Tibial nerve (tissue), 4 donors: ENCODE data around the gene C1orf174.

ENCODE experiments used
- EP300 ChIP-seq, 2 donors: sonication (generic); formaldehyde crosslinking; IDR thresholded peaks; one replicate each; pipeline ENCODE4 v1.6.1; 2017; ENCODE audit warnings: antibody characterized with exemption in 2 of 2, mild to moderate bottlenecking in 1 of 2
- TF ChIP-seq, protein P1 (sequence below), 5 experiments: fragments of 200-600 bp in 3 of 5; fragments of 450-650 bp in 2 of 5; sonication (generic) in 3 of 5; IDR thresholded peaks; one replicate each; pipeline ENCODE4 v1.5.1; 2016 to 2019; ENCODE audit warnings: antibody characterized with exemption in 5 of 5, mild to moderate bottlenecking in 3 of 5, moderate library complexity in 2 of 5

DNA sequence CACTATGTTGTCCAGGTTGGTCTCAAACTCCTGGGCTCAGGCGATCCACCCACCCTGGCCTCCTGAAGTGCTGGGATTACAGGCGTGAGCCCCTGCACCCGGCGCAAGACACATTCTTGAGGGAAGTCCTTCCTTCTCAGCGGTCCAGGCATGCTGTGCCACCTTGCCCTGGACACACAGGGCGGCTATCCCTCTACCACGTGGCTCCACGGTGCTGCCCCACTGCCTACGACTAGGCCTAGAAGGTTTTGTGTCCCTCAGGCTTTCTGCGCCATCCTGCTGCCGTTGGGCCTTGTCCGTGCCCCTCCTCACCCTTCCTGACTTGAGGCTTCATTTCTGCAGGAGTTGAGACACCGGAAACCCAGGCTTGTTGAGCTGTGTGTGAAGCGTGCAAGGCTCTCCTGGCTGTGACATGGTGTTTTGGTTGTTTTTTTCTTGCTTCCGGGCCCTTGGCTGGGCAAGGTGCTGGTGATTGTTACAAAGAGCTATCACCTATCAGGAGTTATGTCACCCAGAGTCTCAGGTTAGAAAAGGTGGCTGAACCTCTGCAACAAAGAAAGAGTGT is 13.9 kb downstream of the C1orf174 start:
- TF ChIP-seq, protein P1, sequence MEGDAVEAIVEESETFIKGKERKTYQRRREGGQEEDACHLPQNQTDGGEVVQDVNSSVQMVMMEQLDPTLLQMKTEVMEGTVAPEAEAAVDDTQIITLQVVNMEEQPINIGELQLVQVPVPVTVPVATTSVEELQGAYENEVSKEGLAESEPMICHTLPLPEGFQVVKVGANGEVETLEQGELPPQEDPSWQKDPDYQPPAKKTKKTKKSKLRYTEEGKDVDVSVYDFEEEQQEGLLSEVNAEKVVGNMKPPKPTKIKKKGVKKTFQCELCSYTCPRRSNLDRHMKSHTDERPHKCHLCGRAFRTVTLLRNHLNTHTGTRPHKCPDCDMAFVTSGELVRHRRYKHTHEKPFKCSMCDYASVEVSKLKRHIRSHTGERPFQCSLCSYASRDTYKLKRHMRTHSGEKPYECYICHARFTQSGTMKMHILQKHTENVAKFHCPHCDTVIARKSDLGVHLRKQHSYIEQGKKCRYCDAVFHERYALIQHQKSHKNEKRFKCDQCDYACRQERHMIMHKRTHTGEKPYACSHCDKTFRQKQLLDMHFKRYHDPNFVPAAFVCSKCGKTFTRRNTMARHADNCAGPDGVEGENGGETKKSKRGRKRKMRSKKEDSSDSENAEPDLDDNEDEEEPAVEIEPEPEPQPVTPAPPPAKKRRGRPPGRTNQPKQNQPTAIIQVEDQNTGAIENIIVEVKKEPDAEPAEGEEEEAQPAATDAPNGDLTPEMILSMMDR (IDR thresholded peaks at IDR 0.05) = no peak
- TF ChIP-seq EP300 (IDR thresholded peaks at IDR 0.05) = no peak
